HG03139 (cell line): ENCODE results near the gene KERA.

ENCODE experiments used
- ATAC-seq: cut with Tn5 transposase; IDR thresholded peaks from one replicate; pipeline ENCODE4 v1.9.1; 2021; ENCODE audit not compliant: unreplicated experiment

The KERA gene

DNA sequence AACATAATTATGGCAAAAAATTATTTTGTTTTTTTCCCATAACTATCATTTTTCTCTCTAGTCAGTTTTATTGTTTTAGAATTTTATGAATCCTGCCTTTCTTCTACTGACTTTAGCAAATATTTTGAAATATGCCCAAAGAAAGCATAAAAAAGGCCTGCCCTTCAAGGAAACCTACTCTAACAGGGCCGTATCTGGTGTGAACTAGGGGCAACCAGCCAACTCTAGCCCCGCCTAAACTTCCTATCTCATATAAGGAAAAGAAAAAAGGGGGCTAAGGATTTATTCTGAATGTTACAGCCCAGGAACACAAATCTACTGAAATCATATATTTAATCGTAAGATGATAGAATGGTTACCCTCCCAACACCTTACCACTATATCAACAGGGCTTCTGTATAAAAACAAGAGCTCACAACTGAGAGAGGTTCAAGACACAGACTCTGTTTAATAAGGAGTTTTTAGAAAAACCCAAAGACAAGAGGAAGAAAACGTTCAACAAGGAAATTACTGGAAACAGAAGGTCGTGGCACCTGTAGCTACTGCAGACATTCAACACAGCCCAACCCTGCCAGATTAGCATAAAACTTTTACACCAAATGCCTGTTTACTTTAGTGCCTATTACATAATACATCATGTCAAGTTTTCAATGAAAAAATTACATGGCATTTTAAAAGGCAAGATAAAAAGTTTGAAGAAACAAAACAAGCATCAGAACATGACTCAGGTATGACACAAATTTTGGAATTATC is 40.1 kb downstream of the KERA start:
- no peak for ATAC-seq

DNA sequence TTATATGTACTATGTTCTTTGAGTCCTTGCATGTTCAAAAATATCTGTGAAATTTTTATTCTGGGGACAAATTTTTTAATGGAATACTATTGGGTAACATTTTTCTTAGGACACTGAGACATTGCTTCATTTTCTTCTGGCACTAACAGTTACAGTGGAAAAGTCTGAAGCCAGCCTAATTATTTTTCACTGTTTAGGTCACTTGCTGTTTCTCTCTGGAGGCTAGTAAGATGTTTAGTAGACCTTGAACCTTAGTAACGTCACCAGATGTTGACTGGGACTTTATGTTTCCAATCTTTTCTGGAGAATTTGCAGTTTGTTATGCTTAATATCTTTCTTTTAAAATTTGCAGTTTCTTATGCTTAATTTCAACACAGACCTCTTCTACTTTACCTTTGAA is 40.8 kb downstream of the KERA start:
- no peak for ATAC-seq

DNA sequence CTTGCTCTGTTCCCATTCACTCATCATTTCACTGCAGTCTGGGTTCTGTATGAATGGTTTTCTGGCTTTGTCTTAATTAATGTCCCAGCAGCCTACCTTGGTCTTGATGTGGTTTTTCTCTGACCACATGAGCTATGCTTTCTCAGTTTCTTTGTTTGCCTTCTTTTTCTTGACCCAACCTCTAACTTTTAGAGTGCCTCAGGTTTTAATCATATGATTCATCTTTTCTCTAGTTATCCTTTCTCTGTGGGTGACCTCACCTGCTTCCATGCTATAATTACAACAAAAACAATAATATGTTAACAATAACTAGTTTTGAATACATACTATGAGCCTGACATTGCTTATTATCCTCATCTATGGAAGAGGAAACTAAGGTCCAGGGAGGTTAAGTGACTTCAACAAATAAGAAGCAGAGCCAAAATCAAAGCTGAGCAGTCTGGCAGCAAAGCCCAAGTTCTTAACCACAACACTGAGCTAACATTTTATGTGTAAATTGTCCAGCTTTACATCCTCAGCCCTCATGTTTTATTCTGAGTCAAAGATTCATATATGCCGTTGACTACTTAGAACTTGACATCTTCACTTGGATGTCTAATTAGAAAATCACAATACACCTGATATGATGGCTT is 48.4 kb downstream of the KERA start:
- ATAC-seq, result peak; percentile 91

DNA sequence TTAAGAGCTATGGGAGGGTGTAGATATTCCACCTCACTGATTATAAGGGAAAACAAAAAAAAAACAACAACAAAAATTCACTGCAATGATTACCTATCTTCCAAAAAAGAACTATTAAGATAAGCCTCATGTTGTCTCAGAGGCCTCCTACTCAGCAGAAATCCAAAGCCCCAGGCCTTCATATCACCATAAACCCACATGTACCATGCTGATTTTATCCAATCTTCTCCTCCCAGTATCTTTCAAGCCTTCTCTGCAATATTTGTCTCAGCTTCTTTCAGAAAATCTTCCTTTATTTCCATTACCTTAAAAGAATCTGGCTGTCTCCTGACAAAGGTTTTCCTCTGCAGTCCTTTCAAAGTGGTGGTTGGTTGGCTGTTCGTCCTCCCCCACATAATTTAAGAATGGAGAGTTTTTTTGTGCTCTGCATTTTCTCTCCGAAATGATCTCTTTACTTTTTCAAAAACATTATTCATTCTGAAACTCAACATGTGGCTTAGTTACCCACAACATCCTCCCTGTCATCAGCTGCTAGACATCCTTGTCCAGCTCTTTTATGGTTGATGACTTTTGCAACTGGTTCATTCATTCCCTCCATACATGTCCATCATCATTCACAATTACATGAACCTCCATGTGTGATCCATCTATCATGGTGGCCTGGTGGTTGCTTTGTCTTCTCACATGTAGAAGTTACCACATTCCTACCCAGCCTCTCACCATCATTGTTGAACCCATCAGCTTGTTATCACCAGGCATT is 50.1 kb downstream of the KERA start:
- peak; percentile 71 for ATAC-seq

GRCh38 chr12:91004872-91005271 is 53.0 kb downstream of the KERA start, which contains the start of gene EPYC:
EPYC (minus strand) TSS chr12:91004972; CDS start chr12:91002565, 2,407 bp downstream.
- no peak for ATAC-seq

DNA sequence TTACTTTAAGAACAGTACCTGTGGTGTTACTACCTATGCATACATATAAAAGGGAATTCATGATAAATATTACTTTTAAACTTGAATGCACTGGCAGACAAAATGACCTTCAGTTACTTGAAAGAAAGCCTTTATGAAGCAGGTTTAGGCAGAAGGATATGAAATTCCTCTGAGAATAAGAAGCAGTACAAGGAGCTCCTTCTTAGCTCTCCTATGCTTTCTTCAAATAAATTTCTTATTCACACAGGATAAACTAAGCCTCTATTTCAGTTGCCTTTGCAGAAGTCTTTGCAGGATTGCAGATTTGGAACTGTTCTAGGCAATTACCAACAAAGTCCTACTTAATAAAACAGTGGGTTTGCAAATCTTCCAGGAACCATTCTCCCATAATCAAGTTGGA is 54.1 kb downstream of the KERA start:
- ATAC-seq, result no peak

DNA sequence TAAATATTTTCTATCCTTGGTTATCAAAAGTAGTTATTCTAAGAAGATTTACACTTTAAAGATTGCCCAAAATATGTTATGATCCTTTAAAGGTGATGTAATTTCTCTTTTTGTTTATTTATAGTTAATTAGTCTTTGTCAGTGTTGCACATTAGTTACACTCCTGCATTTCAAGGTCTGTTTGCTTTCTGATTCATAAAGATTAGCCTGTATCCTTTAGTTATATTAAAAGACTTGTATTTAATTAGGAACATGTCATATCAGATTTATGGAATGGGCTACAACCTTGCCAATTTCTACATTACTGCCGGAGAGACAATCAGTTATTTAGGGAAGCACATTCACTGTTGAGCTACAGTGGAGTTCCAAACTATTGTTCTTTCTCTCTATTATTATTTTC is 56.5 kb downstream of the KERA start:
- ATAC-seq, result no peak
